A549 (cell line): Measurements from ENCODE around the gene NBEAL1. TPM values are rescaled to one million over a fixed set of nuclear protein-coding genes. Genes with fewer than 3 reads are reported as not detected.

Experiments
- ATAC-seq, 2 experiments: fragments of 200-7000 bp in 1 of 2; fragments of >200 bp in 1 of 2; cut with Nextera tagmentation in 1 of 2; cut with Tn5 transposase in 1 of 2; 3 replicates each; pipeline versions ENCODE4 v1.8.0 to v1.9.1; 2018 to 2020; ENCODE audit warnings: mild to moderate bottlenecking in 1 of 2, moderate library complexity in 1 of 2
- CTCF ChIA-PET: fragments of 300-600 bp; sonication (Branson Sonifier 250); formaldehyde crosslinking; extraction: SDS; loops from one replicate; lab custom pipeline; 2021; ENCODE audit warnings: antibody characterized with exemption, inconsistent platforms; lab: Yijun Ruan, JAX
- POLR2A ChIA-PET: fragments of 350-600 bp; formaldehyde crosslinking; extraction: SDS; loops from one replicate; lab custom pipeline; 2021; ENCODE audit warnings: antibody characterized with exemption, inconsistent platforms; lab: Yijun Ruan, JAX
- DNase-seq, 2 experiments: peaks; one replicate each; pipeline versions ENCODE4 v3.0.0 to v3.0.0-alpha.2; 2011 to 2016; ENCODE audit warnings: low read depth in 1 of 2, low spot score in 1 of 2
- FAIRE-seq: peaks from 2 replicates; lab custom pipeline; 2011; peaks lifted over from hg19 to GRCh38; lab: Jason Lieb, UNC
- H3K27ac ChIP-seq, 2 experiments: fragments of >200 bp; sonication (Bioruptor Twin); formaldehyde crosslinking; 3 replicates each; pipeline ENCODE4 v1.5.1; 2016 to 2017
- H3K4me1 ChIP-seq: fragments of >200 bp; sonication (Bioruptor Twin); formaldehyde crosslinking; 3 replicates; pipeline ENCODE4 v1.6.1; 2016
- H3K4me2 ChIP-seq: fragments of >200 bp; sonication (Bioruptor Twin); formaldehyde crosslinking; 3 replicates; pipeline ENCODE4 v1.6.1; 2016
- H3K4me3 ChIP-seq: fragments of >200 bp; sonication (Bioruptor Twin); formaldehyde crosslinking; 3 replicates; pipeline ENCODE4 v1.5.1; 2016
- H3K9me3 ChIP-seq: fragments of >200 bp; sonication (Bioruptor Twin); formaldehyde crosslinking; 3 replicates; pipeline ENCODE4 v1.6.1; 2016
- CBX8 ChIP-seq: fragments of 200-600 bp; sonication (generic); IDR thresholded peaks from 2 replicates; pipeline ENCODE4 v1.6.1; 2016
- CEBPB ChIP-seq, 2 experiments: fragments of >200 bp in 1 of 2; sonication (Bioruptor Twin) in 1 of 2; formaldehyde crosslinking in 1 of 2; IDR thresholded peaks; 2 replicates each; pipeline ENCODE4 v1.6.1; 2012 to 2016
- CHD4 ChIP-seq: fragments of 200-600 bp; sonication (generic); IDR thresholded peaks from 2 replicates; pipeline ENCODE4 v1.6.1; 2016; ENCODE audit warnings: antibody characterized with exemption, mild to moderate bottlenecking, borderline replicate concordance
- HDAC2 ChIP-seq: fragments of 200-600 bp; sonication (generic); IDR thresholded peaks from 2 replicates; pipeline ENCODE4 v1.6.1; 2016
- KDM1A ChIP-seq: fragments of 200-600 bp; sonication (generic); IDR thresholded peaks from 2 replicates; pipeline ENCODE4 v1.6.1; 2016; ENCODE audit warnings: low read depth, mild to moderate bottlenecking
- KDM5A ChIP-seq: fragments of 200-600 bp; sonication (generic); IDR thresholded peaks from 2 replicates; pipeline ENCODE4 v1.6.1; 2016; ENCODE audit warnings: antibody characterized with exemption, mild to moderate bottlenecking
- MYC ChIP-seq: IDR thresholded peaks from 2 replicates; pipeline ENCODE4 v1.6.1; 2012; ENCODE audit warnings: mild to moderate bottlenecking, inconsistent platforms, low read length, improper control_type of control experiment, borderline replicate concordance
- NFE2L2 ChIP-seq: fragments of 150-350 bp; conservative IDR thresholded peaks from 2 replicates; pipeline ENCODE4 v1.6.1; 2014; ENCODE audit warnings: low read length
- RARB ChIP-seq: fragments of 250-450 bp; sonication (Bioruptor Pico); IDR thresholded peaks from 2 replicates; pipeline ENCODE4 v1.8.0; 2021; ENCODE audit warnings: mild to moderate bottlenecking, moderate library complexity
- RCOR1 ChIP-seq: fragments of 150-350 bp; IDR thresholded peaks from 2 replicates; pipeline ENCODE4 v1.6.1; 2014; ENCODE audit warnings: antibody characterized with exemption, low read length, low read depth
- RNF2 ChIP-seq: fragments of 200-600 bp; sonication (generic); IDR thresholded peaks from 2 replicates; pipeline ENCODE4 v1.6.1; 2016; ENCODE audit warnings: low read depth, mild to moderate bottlenecking, antibody characterized with exemption, moderate library complexity, borderline replicate concordance
- TP53 ChIP-seq: fragments of 250-450 bp; sonication (Bioruptor Pico); IDR thresholded peaks from 2 replicates; pipeline ENCODE4 v1.5.0; 2021; ENCODE audit warnings: mild to moderate bottlenecking, moderate library complexity
- ZNF302 ChIP-seq: fragments of 250-450 bp; sonication (Bioruptor Pico); IDR thresholded peaks from 2 replicates; pipeline ENCODE4 v1.9.0; 2021; ENCODE audit warnings: inconsistent platforms, mild to moderate bottlenecking, moderate library complexity
- WGBS: methylation state at CpG from one replicate; pipeline ENCODE4 v1.1.6; 2017; ENCODE audit errors: missing lambda C conversion rate; 5-methylcytosine and 5-hydroxymethylcytosine counted together
- polyA plus RNA-seq, 4 experiments: library from polyadenylated mRNA; depleted of rRNA in 3 of 4; stranded (reverse); fragments of >200 nt; fragmentation: RNase III in 1 of 4; extraction: RNeasy Plus Mini Kit Qiagen cat#74134 plus additional on column Dnase treatment in 1 of 4; gene quantifications; 2 replicates in 3 of 4; 3 replicates in 1 of 4; pipeline ENCODE4 v1.2.3, GENCODE V29; 2011 to 2017
- TF ChIP-seq, protein P1 (sequence below): IDR thresholded peaks from 2 replicates; pipeline ENCODE4 v1.6.1; 2012; ENCODE audit warnings: low read depth, borderline replicate concordance
- TF ChIP-seq, protein P2 (sequence below): fragments of 250-450 bp; sonication (Bioruptor Pico); IDR thresholded peaks from 2 replicates; pipeline ENCODE4 v1.5.0; 2020; ENCODE audit warnings: low read depth, mild to moderate bottlenecking, moderate library complexity
- TF ChIP-seq, protein P3 (sequence below): fragments of >200 bp; sonication (Bioruptor Twin); formaldehyde crosslinking; IDR thresholded peaks from 3 replicates; pipeline ENCODE4 v1.6.1; 2016
- TF ChIP-seq, protein P4 (sequence below): fragments of >200 bp; sonication (Bioruptor Twin); formaldehyde crosslinking; IDR thresholded peaks from 3 replicates; pipeline ENCODE4 v1.5.1; 2016
- TF ChIP-seq, protein P5 (sequence below): fragments of 200-600 bp; sonication (generic); IDR thresholded peaks from 2 replicates; pipeline ENCODE4 v1.6.1; 2016; ENCODE audit warnings: antibody characterized with exemption, mild to moderate bottlenecking, moderate library complexity
- TF ChIP-seq, protein P6 (sequence below): fragments of 150-350 bp; IDR thresholded peaks from 2 replicates; pipeline ENCODE4 v1.6.1; 2014; ENCODE audit warnings: low read depth, mild to moderate bottlenecking, low read length
- TF ChIP-seq, protein P7 (sequence below): IDR thresholded peaks from 2 replicates; pipeline ENCODE4 v1.6.1; 2012
- TF ChIP-seq, protein P8 (sequence below): fragments of 250-450 bp; sonication (Bioruptor Pico); IDR thresholded peaks from 2 replicates; pipeline ENCODE4 v1.5.0; 2021; ENCODE audit warnings: mild to moderate bottlenecking, moderate library complexity, borderline replicate concordance

NBEAL1 gene
- polyA plus RNA-seq, 2 of the 4 experiments (the other 2 are of a cell fraction), result 3.8 to 11.9 TPM

DNA sequence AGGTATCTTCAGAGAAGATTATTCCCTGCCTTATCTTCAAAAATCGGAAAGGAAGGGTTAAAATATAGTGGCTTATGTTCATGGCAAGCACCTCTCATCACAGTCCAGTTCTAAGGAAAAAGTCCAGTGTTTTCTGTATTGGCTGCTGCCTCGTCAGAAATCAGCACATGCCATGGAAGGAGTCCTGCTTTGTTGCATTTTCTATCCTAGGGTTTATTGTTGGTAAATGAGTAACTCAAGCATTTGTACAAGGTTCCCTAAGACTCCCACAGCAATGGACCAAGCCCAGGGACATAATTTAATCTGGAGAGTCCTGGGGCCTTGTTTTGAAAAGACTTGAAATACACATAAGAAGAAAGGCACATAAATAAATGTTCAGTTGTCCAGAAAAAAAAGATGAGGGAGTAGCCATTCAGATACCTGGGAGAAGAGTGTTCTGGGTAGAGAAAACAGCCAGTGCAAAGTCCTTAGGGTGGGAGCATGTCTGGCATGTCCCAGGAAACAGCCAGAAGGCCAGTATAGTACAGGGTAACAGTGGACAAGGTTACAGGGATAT lies 26.4 kb downstream of the NBEAL1 start (continued):
- no peak for TF ChIP-seq RNF2
- no peak for TF ChIP-seq KDM1A
- TF ChIP-seq NFE2L2, result no peak

DNA sequence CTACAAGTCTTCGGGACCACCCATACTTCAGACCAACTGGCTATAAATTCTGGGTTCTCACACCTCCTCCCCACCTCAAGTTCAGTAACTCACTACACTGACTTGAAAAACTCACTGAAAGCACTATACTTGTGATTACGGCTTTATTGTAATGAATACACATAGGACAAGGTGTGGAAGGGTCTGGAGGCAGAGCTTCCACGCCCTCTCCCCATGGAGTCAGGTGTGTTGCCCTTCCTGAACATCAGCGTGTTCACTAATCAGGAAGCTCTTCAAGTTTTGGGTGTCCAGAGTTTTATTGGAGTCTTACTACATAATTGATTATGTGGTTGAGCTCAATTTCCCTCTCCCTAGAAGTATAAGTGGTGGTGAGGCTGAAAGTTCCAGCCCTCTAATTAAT lies 27.5 kb downstream of the NBEAL1 start:
- ATAC-seq, result no peak
- Histone ChIP-seq H3K27ac (no peak overlapping the region), H3K4me3 (no peak overlapping the region), H3K4me2 (no peak overlapping the region), H3K4me1 (peaks cover 20% of the 10 kb centered on the region), H3K9me3 (no peaks in the 10 kb centered on the region)
- WGBS, result 94% methylated on average over 4 of the region's 4 CpGs
- no peak for DNase-seq
- POLR2A ChIA-PET, result no interaction called here
- TF ChIP-seq HDAC2 (no peak), CHD4 (no peak), CBX8 (no peak), CEBPB (IDR thresholded peaks at IDR 0.05) (no peak), ZNF302 (CRISPR knock-in tag) (no peak)
- TF ChIP-seq, protein P1, sequence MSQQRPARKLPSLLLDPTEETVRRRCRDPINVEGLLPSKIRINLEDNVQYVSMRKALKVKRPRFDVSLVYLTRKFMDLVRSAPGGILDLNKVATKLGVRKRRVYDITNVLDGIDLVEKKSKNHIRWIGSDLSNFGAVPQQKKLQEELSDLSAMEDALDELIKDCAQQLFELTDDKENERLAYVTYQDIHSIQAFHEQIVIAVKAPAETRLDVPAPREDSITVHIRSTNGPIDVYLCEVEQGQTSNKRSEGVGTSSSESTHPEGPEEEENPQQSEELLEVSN, result no peak
- TF ChIP-seq, protein P2, sequence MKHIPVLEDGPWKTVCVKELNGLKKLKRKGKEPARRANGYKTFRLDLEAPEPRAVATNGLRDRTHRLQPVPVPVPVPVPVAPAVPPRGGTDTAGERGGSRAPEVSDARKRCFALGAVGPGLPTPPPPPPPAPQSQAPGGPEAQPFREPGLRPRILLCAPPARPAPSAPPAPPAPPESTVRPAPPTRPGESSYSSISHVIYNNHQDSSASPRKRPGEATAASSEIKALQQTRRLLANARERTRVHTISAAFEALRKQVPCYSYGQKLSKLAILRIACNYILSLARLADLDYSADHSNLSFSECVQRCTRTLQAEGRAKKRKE (CRISPR knock-in tag), result no peak
- TF ChIP-seq, protein P3, sequence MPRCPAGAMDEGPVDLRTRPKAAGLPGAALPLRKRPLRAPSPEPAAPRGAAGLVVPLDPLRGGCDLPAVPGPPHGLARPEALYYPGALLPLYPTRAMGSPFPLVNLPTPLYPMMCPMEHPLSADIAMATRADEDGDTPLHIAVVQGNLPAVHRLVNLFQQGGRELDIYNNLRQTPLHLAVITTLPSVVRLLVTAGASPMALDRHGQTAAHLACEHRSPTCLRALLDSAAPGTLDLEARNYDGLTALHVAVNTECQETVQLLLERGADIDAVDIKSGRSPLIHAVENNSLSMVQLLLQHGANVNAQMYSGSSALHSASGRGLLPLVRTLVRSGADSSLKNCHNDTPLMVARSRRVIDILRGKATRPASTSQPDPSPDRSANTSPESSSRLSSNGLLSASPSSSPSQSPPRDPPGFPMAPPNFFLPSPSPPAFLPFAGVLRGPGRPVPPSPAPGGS, result no peak
- CTCF ChIA-PET, result interaction anchor here (0.8 kb wide), 1 partner anchor 118 kb away, joined by 3 read pairs; no protein-coding TSS in a partner anchor
- FAIRE-seq, result no peak

DNA sequence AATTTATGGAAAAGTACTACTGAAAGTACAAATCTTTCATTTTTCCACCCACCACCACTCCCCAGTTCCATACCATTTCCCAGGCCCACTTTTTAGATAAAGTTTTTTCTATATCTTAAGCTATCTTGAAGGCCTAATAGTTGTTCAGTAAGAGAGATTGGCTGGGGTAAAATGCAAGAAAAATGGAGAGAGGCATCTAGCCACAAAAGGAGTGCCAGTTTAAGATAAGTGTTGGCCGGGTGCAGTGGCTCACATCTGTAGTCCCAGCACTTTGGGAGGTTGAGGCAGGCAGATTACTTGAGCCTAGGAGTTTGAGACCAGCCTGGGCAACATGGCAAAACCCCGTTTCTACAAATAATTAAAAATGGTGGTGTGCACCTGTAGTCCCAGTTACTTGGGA lies 28.6 kb downstream of the NBEAL1 start:
- Histone ChIP-seq H3K4me3 (no peak overlapping the region), H3K4me1 (peaks cover 15% of the 10 kb centered on the region), H3K4me2 (no peak overlapping the region), H3K27ac (no peak overlapping the region), H3K9me3 (no peaks in the 10 kb centered on the region)
- ChIA-PET POLR2A (no interaction called here), CTCF (interaction anchor here (0.6 to 0.8 kb wide), 2 partner anchors 11 to 119 kb away, joined by 3 to 5 read pairs; no protein-coding TSS in a partner anchor)
- WGBS, result 84% methylated on average over 2 of the region's 2 CpGs
- DNase-seq, result no peak
- FAIRE-seq, result no peak
- ATAC-seq, result no peak
- TF ChIP-seq, protein P4, sequence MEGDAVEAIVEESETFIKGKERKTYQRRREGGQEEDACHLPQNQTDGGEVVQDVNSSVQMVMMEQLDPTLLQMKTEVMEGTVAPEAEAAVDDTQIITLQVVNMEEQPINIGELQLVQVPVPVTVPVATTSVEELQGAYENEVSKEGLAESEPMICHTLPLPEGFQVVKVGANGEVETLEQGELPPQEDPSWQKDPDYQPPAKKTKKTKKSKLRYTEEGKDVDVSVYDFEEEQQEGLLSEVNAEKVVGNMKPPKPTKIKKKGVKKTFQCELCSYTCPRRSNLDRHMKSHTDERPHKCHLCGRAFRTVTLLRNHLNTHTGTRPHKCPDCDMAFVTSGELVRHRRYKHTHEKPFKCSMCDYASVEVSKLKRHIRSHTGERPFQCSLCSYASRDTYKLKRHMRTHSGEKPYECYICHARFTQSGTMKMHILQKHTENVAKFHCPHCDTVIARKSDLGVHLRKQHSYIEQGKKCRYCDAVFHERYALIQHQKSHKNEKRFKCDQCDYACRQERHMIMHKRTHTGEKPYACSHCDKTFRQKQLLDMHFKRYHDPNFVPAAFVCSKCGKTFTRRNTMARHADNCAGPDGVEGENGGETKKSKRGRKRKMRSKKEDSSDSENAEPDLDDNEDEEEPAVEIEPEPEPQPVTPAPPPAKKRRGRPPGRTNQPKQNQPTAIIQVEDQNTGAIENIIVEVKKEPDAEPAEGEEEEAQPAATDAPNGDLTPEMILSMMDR, result no peak
- TF ChIP-seq CEBPB (IDR thresholded peaks at IDR 0.05) (no peak), TP53 (CRISPR knock-in tag) (no peak), KDM5A (no peak), RCOR1 (no peak), RARB (CRISPR knock-in tag) (no peak), MYC (no peak)
- TF ChIP-seq, protein P5, sequence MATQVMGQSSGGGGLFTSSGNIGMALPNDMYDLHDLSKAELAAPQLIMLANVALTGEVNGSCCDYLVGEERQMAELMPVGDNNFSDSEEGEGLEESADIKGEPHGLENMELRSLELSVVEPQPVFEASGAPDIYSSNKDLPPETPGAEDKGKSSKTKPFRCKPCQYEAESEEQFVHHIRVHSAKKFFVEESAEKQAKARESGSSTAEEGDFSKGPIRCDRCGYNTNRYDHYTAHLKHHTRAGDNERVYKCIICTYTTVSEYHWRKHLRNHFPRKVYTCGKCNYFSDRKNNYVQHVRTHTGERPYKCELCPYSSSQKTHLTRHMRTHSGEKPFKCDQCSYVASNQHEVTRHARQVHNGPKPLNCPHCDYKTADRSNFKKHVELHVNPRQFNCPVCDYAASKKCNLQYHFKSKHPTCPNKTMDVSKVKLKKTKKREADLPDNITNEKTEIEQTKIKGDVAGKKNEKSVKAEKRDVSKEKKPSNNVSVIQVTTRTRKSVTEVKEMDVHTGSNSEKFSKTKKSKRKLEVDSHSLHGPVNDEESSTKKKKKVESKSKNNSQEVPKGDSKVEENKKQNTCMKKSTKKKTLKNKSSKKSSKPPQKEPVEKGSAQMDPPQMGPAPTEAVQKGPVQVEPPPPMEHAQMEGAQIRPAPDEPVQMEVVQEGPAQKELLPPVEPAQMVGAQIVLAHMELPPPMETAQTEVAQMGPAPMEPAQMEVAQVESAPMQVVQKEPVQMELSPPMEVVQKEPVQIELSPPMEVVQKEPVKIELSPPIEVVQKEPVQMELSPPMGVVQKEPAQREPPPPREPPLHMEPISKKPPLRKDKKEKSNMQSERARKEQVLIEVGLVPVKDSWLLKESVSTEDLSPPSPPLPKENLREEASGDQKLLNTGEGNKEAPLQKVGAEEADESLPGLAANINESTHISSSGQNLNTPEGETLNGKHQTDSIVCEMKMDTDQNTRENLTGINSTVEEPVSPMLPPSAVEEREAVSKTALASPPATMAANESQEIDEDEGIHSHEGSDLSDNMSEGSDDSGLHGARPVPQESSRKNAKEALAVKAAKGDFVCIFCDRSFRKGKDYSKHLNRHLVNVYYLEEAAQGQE, result no peak
- TF ChIP-seq, protein P6, sequence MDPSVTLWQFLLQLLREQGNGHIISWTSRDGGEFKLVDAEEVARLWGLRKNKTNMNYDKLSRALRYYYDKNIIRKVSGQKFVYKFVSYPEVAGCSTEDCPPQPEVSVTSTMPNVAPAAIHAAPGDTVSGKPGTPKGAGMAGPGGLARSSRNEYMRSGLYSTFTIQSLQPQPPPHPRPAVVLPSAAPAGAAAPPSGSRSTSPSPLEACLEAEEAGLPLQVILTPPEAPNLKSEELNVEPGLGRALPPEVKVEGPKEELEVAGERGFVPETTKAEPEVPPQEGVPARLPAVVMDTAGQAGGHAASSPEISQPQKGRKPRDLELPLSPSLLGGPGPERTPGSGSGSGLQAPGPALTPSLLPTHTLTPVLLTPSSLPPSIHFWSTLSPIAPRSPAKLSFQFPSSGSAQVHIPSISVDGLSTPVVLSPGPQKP, result no peak
- TF ChIP-seq, protein P7, sequence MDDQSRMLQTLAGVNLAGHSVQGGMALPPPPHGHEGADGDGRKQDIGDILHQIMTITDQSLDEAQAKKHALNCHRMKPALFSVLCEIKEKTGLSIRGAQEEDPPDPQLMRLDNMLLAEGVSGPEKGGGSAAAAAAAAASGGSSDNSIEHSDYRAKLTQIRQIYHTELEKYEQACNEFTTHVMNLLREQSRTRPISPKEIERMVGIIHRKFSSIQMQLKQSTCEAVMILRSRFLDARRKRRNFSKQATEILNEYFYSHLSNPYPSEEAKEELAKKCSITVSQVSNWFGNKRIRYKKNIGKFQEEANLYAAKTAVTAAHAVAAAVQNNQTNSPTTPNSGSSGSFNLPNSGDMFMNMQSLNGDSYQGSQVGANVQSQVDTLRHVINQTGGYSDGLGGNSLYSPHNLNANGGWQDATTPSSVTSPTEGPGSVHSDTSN, result no peak
- TF ChIP-seq, protein P8, sequence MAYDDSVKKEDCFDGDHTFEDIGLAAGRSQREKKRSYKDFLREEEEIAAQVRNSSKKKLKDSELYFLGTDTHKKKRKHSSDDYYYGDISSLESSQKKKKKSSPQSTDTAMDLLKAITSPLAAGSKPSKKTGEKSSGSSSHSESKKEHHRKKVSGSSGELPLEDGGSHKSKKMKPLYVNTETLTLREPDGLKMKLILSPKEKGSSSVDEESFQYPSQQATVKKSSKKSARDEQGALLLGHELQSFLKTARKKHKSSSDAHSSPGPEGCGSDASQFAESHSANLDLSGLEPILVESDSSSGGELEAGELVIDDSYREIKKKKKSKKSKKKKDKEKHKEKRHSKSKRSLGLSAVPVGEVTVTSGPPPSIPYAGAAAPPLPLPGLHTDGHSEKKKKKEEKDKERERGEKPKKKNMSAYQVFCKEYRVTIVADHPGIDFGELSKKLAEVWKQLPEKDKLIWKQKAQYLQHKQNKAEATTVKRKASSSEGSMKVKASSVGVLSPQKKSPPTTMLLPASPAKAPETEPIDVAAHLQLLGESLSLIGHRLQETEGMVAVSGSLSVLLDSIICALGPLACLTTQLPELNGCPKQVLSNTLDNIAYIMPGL, result no peak
